ENCODE measurements around the gene PITPNC1. TPM values are rescaled to one million over a fixed set of nuclear protein-coding genes. Genes with fewer than 3 reads are reported as not detected.

PITPNC1 gene
- total and polyA plus RNA-seq, 2 of the 13 experiments (the other 11 are each of a cell fraction or from before 2014, with no cell fraction given): 4.1 to 5.7 TPM

DNA sequence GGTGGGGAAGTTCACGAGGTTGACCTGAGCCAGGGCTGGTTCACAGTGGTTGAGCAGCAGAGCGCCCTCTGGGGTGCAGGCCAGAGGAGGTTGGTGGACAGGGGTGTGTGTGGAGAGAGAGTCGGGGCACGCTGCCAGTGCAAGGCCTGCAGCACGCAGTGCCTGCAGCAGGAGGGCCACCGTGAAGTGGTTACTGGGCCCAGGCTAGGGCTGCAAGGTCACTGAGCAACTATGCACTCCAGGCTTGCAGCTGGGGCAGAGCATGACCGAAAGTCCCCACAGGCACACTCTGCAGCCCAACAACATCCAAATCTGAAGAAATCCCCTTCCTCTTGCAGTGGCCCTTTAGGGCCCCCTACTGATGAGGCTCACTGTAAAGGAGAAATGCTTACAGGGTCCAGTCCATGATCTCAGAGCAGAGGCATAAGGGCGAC lies 251.5 kb downstream of the PITPNC1 start (continued):
- TF ChIP-seq, protein P1, sequence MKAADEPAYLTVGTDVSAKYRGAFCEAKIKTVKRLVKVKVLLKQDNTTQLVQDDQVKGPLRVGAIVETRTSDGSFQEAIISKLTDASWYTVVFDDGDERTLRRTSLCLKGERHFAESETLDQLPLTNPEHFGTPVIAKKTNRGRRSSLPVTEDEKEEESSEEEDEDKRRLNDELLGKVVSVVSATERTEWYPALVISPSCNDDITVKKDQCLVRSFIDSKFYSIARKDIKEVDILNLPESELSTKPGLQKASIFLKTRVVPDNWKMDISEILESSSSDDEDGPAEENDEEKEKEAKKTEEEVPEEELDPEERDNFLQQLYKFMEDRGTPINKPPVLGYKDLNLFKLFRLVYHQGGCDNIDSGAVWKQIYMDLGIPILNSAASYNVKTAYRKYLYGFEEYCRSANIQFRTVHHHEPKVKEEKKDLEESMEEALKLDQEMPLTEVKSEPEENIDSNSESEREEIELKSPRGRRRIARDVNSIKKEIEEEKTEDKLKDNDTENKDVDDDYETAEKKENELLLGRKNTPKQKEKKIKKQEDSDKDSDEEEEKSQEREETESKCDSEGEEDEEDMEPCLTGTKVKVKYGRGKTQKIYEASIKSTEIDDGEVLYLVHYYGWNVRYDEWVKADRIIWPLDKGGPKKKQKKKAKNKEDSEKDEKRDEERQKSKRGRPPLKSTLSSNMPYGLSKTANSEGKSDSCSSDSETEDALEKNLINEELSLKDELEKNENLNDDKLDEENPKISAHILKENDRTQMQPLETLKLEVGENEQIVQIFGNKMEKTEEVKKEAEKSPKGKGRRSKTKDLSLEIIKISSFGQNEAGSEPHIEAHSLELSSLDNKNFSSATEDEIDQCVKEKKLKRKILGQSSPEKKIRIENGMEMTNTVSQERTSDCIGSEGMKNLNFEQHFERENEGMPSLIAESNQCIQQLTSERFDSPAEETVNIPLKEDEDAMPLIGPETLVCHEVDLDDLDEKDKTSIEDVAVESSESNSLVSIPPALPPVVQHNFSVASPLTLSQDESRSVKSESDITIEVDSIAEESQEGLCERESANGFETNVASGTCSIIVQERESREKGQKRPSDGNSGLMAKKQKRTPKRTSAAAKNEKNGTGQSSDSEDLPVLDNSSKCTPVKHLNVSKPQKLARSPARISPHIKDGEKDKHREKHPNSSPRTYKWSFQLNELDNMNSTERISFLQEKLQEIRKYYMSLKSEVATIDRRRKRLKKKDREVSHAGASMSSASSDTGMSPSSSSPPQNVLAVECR (CRISPR knock-in tag; IDR thresholded peaks at IDR 0.05; ENCODE audit: borderline replicate concordance): peak; percentile 31; the same call in 1 of the 2 replicates
- no peak for TF ChIP-seq ATF7-NPFF (CRISPR knock-in tag; IDR thresholded peaks at IDR 0.05; ENCODE audit: low read depth)
- peak; percentile 24; the same call in 1 of the 2 replicates for TF ChIP-seq SOX5 (CRISPR knock-in tag; IDR thresholded peaks at IDR 0.05; ENCODE audit: borderline replicate concordance)
- peak; percentile 57; the same call in 1 of the 2 replicates for TF ChIP-seq SAP130 (CRISPR knock-in tag; IDR thresholded peaks at IDR 0.05; ENCODE audit: low read depth)
- peak; percentile 63 for TF ChIP-seq RAD21 (CRISPR knock-in tag; IDR thresholded peaks at IDR 0.05)
- TF ChIP-seq NR2F6 (IDR thresholded peaks at IDR 0.05): no peak; the same call in 1 of the 2 replicates
- TF ChIP-seq NR2F6 (CRISPR knock-in tag; IDR thresholded peaks at IDR 0.05): peak; percentile 71; the same call in 1 of the 2 replicates
- TF ChIP-seq XBP1 (CRISPR knock-in tag; IDR thresholded peaks at IDR 0.05): no peak
- TF ChIP-seq SOX13 (IDR thresholded peaks at IDR 0.05): no peak
- TF ChIP-seq SOX13 (CRISPR knock-in tag; conservative IDR thresholded peaks at IDR 0.05 in 1 of 2, IDR thresholded peaks at IDR 0.05 in 1 of 2): 0 out of 4 replicates have a peak, but pooled peaks of 1 of the 2 experiments have one; percentile 8
- TF ChIP-seq, protein P2, sequence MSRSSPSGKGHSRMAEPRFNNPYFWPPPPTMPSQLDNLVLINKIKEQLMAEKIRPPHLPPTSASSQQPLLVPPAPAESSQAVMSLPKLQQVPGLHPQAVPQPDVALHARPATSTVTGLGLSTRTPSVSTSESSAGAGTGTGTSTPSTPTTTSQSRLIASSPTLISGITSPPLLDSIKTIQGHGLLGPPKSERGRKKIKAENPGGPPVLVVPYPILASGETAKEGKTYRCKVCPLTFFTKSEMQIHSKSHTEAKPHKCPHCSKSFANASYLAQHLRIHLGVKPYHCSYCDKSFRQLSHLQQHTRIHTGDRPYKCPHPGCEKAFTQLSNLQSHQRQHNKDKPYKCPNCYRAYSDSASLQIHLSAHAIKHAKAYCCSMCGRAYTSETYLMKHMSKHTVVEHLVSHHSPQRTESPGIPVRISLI (CRISPR knock-in tag; IDR thresholded peaks at IDR 0.05; ENCODE audit: borderline replicate concordance): 0 out of 2 replicates have a peak, but pooled peaks have one; percentile 11
- 0 out of 2 replicates have a peak, but pooled peaks have one; percentile 35 for TF ChIP-seq ERF (CRISPR knock-in tag; IDR thresholded peaks at IDR 0.05)
- peak; percentile 64; the same call in 1 of the 2 replicates for TF ChIP-seq MYC (CRISPR knock-in tag; IDR thresholded peaks at IDR 0.05; ENCODE audit: borderline replicate concordance)
- peak; percentile 64; the same call in 1 of the 2 replicates for TF ChIP-seq ZMYM3 (CRISPR knock-in tag; IDR thresholded peaks at IDR 0.05)
- TF ChIP-seq STAG1 (CRISPR knock-in tag; IDR thresholded peaks at IDR 0.05): peak; percentile 64
- 0 out of 2 replicates have a peak, but pooled peaks have one; percentile 22 for TF ChIP-seq HMG20B (CRISPR knock-in tag; conservative IDR thresholded peaks at IDR 0.05)
- TF ChIP-seq MIER2 (CRISPR knock-in tag; IDR thresholded peaks at IDR 0.05): 0 out of 2 replicates have a peak, but pooled peaks have one; percentile 23
- TF ChIP-seq ZNF292 (CRISPR knock-in tag; IDR thresholded peaks at IDR 0.05; ENCODE audit: borderline replicate concordance, low read depth): peak; percentile 89; the same call in 1 of the 2 replicates
- no peak for TF ChIP-seq ZNF180 (CRISPR knock-in tag; IDR thresholded peaks at IDR 0.05; ENCODE audit: borderline replicate concordance, low read depth)
- TF ChIP-seq, protein P3, sequence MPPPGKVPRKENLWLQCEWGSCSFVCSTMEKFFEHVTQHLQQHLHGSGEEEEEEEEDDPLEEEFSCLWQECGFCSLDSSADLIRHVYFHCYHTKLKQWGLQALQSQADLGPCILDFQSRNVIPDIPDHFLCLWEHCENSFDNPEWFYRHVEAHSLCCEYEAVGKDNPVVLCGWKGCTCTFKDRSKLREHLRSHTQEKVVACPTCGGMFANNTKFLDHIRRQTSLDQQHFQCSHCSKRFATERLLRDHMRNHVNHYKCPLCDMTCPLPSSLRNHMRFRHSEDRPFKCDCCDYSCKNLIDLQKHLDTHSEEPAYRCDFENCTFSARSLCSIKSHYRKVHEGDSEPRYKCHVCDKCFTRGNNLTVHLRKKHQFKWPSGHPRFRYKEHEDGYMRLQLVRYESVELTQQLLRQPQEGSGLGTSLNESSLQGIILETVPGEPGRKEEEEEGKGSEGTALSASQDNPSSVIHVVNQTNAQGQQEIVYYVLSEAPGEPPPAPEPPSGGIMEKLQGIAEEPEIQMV (CRISPR knock-in tag; IDR thresholded peaks at IDR 0.05; ENCODE audit: low read depth): peak; percentile 40; the same call in 1 of the 2 replicates
- TF ChIP-seq, protein P4, sequence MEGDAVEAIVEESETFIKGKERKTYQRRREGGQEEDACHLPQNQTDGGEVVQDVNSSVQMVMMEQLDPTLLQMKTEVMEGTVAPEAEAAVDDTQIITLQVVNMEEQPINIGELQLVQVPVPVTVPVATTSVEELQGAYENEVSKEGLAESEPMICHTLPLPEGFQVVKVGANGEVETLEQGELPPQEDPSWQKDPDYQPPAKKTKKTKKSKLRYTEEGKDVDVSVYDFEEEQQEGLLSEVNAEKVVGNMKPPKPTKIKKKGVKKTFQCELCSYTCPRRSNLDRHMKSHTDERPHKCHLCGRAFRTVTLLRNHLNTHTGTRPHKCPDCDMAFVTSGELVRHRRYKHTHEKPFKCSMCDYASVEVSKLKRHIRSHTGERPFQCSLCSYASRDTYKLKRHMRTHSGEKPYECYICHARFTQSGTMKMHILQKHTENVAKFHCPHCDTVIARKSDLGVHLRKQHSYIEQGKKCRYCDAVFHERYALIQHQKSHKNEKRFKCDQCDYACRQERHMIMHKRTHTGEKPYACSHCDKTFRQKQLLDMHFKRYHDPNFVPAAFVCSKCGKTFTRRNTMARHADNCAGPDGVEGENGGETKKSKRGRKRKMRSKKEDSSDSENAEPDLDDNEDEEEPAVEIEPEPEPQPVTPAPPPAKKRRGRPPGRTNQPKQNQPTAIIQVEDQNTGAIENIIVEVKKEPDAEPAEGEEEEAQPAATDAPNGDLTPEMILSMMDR (CRISPR knock-in tag; IDR thresholded peaks at IDR 0.05): peak; percentile 84
